ENCODE results near the gene ST7.

The ST7 gene

GRCh38 chr7:117155694-117156093 is 202.4 kb downstream of the ST7 start:
- no peak for DNase-seq (ENCODE audit: low read depth in 3 of 3)

DNA sequence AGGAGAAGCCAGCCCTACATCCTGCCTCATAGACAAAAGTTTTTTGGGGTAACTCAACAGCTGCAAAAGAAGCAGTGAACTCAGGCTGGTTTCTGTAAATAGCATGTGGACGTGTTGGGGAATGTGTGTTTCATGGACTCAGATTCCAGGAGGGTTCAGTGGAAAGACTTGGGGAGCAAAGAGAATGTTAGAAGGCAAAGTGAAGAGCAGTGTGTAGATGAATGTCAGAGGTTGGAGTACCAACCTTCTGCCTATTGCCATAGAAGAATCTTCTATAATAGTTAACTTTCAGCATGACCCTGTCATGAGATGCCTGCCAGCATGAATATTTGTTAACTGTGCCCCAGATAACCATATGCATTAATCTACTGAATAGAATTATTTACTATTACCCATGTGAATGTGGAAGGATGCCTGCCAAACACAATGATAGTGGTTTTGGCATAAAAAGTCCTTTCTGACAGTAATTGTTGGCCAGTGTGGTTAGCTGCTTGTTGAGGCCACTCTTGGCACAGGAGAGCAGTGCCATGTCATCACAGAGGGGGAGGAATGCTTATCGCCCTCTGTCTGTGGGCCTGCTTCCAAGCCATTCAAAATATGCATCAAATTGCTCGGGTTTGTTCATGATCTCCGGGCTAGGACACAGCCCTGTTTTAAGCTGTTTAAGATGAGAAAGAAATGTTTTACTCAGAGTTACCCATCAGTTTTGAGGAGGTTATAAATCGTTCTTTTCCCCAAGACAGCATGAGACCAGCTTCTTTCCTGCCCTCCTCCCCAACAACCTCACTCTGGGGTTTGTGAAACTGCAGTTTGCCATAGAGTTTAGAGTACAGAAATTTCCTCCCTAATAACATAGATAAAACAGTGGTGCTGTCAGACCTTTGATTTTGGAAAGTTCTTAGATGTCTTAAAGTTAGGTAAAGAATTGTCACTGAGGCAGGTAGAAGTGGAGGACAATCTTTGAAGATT is 204.2 kb downstream of the ST7 start:
- no peak for DNase-seq (ENCODE audit: low read depth in 3 of 3)

- DNase-seq (ENCODE audit: low read depth in 3 of 3): no peak
Measured at GRCh38 chr7:117158941-117159697, 205.8 kb downstream of the ST7 start.

- DNase-seq (ENCODE audit: low read depth in 3 of 3): no peak
Measured at GRCh38 chr7:117163101-117163500, 209.8 kb downstream of the ST7 start.

DNA sequence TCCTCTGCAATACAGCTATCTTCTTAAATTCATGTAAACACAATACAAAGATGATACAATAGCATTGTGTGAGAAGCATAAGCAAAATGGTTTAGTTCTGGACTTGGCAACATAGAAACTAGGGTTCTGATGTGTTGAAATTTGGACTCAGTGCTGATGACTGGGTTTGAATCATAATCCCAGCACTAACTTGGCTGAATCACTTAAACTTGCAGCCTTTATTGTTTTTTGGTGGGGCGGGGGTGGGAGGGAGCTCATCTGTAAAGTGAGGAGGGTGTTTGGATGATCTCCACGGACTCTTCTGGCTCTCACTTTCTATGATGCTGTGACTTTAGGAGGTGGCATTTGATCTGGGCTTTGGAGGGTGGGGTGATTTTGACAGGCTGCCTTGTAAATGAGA is 211.3 kb downstream of the ST7 start:
- DNase-seq (ENCODE audit: low read depth in 3 of 3): no peak

DNA sequence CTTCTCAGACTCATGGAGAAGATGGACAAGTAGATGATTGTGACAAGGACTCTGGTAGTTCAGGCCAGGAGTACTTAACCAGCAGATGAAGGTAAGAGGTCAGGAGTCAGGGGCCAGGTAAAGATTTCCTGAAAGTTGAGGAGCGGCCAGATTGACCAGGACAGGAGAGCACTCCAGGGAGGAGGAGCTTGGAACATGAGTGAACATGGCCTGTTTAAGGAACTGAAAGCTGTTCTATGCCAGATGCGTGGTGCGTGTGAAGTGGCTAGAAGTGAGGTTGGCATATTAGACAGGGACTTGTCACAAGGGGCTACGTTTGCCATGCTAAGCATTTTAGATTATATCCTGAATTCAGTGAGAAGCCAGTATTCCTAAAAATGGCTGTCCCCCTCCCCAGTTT is 212.4 kb downstream of the ST7 start:
- no peak for DNase-seq (ENCODE audit: low read depth in 3 of 3)

GRCh38 chr7:117169907-117170306 is 216.6 kb downstream of the ST7 start:
- DNase-seq (ENCODE audit: low read depth in 3 of 3): no peak

GRCh38 chr7:117171106-117171505 is 217.8 kb downstream of the ST7 start:
- DNase-seq (ENCODE audit: low read depth in 3 of 3): no peak

DNA sequence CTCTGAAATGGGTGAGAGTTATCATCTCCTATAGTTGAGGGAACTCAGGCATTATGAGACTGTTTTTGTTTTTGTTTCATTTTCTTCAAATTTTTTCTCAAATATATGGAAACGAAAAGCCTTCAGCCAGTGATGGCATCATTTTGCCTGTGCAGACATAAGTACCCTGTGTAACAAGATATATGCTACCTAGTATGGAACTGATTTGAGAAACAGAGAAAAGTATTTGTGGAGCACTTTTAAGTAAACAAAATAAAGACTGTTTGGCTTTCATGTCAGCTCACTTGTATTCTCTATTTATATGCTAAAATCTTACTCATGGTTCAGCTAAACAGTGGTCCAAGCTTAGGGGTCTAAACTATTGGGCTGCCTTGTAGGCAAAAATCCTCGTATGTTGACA is 219.0 kb downstream of the ST7 start:
- DNase-seq (ENCODE audit: low read depth in 3 of 3): no peak

- no peak for DNase-seq (ENCODE audit: low read depth in 3 of 3)
Measured at GRCh38 chr7:117173035-117173770, 219.9 kb downstream of the ST7 start.

DNA sequence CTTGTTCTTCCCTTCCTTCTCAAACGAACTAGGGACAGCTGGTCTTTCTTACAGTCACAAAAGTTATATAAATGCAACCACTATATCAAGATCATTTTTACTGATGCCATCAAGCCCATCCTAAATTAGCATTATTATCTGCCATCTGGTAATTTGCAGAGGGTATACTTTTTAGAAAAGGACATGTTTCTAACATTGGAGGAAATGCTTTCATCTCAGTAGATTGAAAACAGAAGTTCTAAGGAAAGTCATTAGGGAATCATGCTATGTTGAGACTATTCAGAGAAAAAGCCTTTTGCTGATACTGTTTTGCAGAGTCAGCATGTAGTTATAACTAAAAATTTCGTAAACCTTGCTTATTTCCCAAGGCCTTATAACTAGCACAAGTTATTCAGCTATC is 222.9 kb downstream of the ST7 start:
- no peak for DNase-seq (ENCODE audit: low read depth in 3 of 3)

DNA sequence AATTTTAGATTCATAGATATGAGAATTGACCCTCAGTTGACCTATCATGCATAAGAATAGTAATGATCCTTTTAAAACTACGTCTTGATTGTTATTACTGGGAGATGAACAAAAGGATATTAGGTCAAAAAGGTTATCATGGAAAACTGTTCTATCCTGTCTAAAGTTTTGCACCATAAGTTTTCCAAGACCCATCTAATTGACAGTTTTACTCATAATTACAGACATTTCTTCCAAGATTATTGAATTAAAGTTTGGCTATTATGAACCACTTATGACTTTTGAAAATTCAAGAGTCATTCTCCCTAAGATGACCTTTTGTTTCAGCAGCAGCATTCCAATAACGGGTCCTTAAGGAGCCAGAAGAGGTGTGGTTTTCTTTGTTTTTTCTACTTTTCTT is 225.3 kb downstream of the ST7 start:
- DNase-seq (ENCODE audit: low read depth in 3 of 3): no peak

DNA sequence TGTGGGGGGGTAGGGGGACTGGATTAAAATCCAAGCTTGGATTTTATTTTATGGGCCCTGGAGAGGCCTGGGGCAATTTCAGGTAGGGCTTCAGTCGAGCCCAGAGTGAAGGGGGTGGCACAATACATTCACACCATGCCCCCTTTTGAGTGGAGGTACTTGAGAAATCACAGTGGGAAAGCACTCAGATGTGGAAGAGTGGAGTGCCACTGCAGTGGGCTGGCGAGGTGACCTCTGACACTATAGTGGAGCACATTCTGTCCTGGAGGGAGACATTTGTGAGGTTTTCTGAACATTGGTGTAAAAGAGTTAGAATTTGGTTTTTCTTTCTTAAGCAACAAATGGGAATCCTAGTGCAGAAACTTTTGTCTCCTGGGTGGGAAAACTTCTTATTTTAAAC is 226.4 kb downstream of the ST7 start:
- no peak for DNase-seq (ENCODE audit: low read depth in 3 of 3)

- no peak for DNase-seq (ENCODE audit: low read depth in 3 of 3)
Measured at GRCh38 chr7:117183729-117184128, 230.4 kb downstream of the ST7 start.

DNA sequence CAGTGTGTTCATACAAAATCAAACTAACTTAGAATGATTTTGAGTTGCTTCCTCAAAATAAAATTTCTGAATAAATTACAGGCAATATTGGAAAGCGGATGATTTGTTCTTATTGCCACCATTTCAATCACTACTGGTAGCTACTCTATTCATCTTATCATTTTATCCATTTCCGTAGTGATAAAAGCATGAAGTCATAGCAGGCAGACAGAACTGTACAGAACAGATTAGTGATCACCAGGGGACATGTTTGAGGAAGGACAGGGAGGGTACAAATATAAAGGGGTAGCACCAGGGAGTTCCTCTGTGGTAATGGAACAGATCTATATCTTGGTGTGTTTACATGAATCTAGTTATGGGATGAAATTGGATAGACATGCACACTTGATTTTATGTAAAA is 231.1 kb downstream of the ST7 start:
- no peak for DNase-seq (ENCODE audit: low read depth in 3 of 3)

GRCh38 chr7:117185124-117185523 is 231.8 kb downstream of the ST7 start:
- no peak for DNase-seq (ENCODE audit: low read depth in 3 of 3)

- DNase-seq (ENCODE audit: low read depth in 3 of 3): no peak
Measured at GRCh38 chr7:117186218-117187010, 233.1 kb downstream of the ST7 start.

DNA sequence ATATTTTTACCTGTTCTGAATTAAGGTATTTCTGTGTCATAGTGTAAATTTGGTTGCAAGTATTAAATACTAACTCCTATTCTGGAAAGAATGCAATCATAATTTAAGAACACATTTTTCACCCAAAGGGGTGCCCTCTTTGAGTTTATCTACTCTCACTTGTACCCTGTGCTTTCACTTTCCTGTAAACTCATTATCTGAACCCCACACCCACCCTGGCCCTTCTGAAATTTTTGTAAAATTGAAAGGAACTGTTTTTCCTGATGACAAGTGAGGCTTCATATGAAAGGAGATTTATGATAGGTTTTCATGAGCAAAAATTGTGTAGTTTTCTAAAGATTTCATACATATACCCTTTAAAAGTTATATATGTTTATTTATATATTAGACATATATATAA is 235.1 kb downstream of the ST7 start:
- DNase-seq (ENCODE audit: low read depth in 3 of 3): no peak

DNA sequence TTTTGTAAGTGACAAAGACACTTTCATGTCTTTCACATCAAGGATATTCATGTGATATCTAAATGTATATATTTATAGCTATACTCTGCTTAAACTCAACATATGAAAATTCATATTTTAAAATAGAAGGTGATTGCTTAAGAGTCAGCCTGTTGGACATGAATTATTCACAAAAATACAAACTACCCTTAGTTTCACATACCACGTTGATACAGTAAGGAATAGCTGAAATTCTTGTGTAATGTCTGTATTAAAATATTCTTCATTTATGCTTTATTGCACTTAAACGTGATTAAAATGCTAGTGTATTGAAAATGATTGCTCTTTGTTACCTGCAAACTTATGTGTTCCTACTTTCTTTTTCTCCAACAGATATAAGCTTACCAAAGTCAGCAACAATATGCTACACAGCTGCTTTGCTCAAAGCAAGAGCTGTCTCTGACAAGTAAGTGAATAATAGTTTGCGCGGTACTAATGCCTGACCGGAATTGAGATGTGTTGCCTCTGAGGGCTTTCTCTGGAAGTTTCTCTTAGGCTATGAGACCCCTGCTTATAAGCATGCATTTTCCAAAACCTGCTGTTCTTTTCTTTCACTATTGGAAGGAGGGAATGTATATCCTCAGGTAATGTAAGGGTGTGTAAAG is 235.8 kb downstream of the ST7 start:
- DNase-seq (ENCODE audit: low read depth in 3 of 3): no peak

- no peak for DNase-seq (ENCODE audit: low read depth in 3 of 3)
Measured at GRCh38 chr7:117190104-117190503, 236.8 kb downstream of the ST7 start.
